ENCODE results near the gene TRIM56. TPM values are rescaled to one million over a fixed set of nuclear protein-coding genes. Genes with fewer than 3 reads are reported as not detected.
"Not testable (repeated sequence)": the region's sequence is repeated elsewhere in the genome, so short reads cannot be mapped to it uniquely, and the experiment has no call there.

TRIM56 gene
- total and polyA plus RNA-seq, 3 experiments from 2014 or later = 22.0 to 31.9 (median 29.1) TPM

- Histone ChIP-seq H3K9me3 (ENCODE audit: low read length) (no peaks in the 10 kb centered on the region), H3K27me3 (ENCODE audit: insufficient read depth, low read length, poor library complexity, severe bottlenecking) (no peaks in the 10 kb centered on the region), H3K36me3 (ENCODE audit: insufficient read depth, low read length) (no peaks in the 10 kb centered on the region), H3K4me1 (ENCODE audit: insufficient read depth, low read length) (peaks cover 14% of the 10 kb centered on the region), H3K27ac (ENCODE audit: low read depth, low read length) (no peak overlapping the region), H3K4me3 (ENCODE audit: low read length) (no peak overlapping the region)
- CTCF ChIA-PET = interaction anchor here (2.6 kb wide), 1 partner anchor 23 kb away, joined by 6 read pairs; no protein-coding TSS in a partner anchor
- no peak for DNase-seq
- Mint-ChIP-seq H3K9me3 (no peaks in the 10 kb centered on the region), H3K36me3 (peaks cover 0 to 8% (median 0%) of the 10 kb centered on the region in 3 donors), H3K4me3 (no peak overlapping the region), H3K27ac (peak overlapping the region in 1 of 8 donors; percentile 60), H3K4me1 (peaks cover 18 to 24% (median 24%) of the 10 kb centered on the region in 3 donors), H3K27me3 (peaks cover 0 to 4% of the 10 kb centered on the region in 2 donors)
- POLR2A ChIA-PET = no interaction called here
Observed at GRCh38 chr7:101081432-101081831, 3.8 kb upstream of the TRIM56 start.

- Histone ChIP-seq H3K27me3 (ENCODE audit: insufficient read depth, low read length, poor library complexity, severe bottlenecking) (no peaks in the 10 kb centered on the region), H3K4me3 (ENCODE audit: low read length) (peak overlapping the region; percentile 85), H3K27ac (ENCODE audit: low read depth, low read length) (peak overlapping the region; percentile 97), H3K4me1 (ENCODE audit: insufficient read depth, low read length) (peaks cover 26% of the 10 kb centered on the region), H3K36me3 (ENCODE audit: insufficient read depth, low read length) (peaks cover 8% of the 10 kb centered on the region), H3K9me3 (ENCODE audit: low read length) (no peaks in the 10 kb centered on the region)
- ChIA-PET CTCF (interaction anchor here (1.0 to 2.2 kb wide), 6 partner anchors 9 to 379 kb away, joined by 3 to 8 read pairs (median 4); partner anchors contain the start of gene POP7), POLR2A (interaction anchor here (0.5 to 1.7 kb wide), 4 partner anchors 9 to 209 kb away, joined by 4 to 8 read pairs (median 6); partner anchors contain the start of genes SRRT and UFSP1)
- peak overlapping the region; percentile 97 to 100 (median 99) for H3K4me3 Mint-ChIP-seq
- DNase-seq = no peak
- peak overlapping the region; percentile 95 to 100 (median 99) for H3K27ac Mint-ChIP-seq
- no peaks in the 10 kb centered on the region for H3K27me3 Mint-ChIP-seq
- H3K9me3 Mint-ChIP-seq = no peaks in the 10 kb centered on the region
- H3K36me3 Mint-ChIP-seq = peaks cover 0 to 30% (median 0%) of the 10 kb centered on the region in 3 donors
- H3K4me1 Mint-ChIP-seq = peaks cover 21 to 42% (median 24%) of the 10 kb centered on the region in 3 donors
Observed at GRCh38 chr7:101084865-101085161, 468 bp upstream of the TRIM56 start.

- H3K27me3 ChIP-seq (ENCODE audit: insufficient read depth, low read length, poor library complexity, severe bottlenecking) = no peaks in the 10 kb centered on the region
- H3K27ac ChIP-seq (ENCODE audit: low read depth, low read length) = no peak overlapping the region
- POLR2A ChIA-PET = no interaction called here
- H3K4me3 Mint-ChIP-seq = peak overlapping the region in 4 of 7 donors; percentile 23 to 99 (median 72)
- DNase-seq = no peak
- CTCF ChIA-PET = interaction anchor here (0.5 to 1.9 kb wide), 2 partner anchors 10 to 1671 kb away, joined by 3 to 7 read pairs; no protein-coding TSS in a partner anchor
- no peaks in the 10 kb centered on the region for H3K9me3 ChIP-seq (ENCODE audit: low read length)
- no peak overlapping the region for H3K4me3 ChIP-seq (ENCODE audit: low read length)
- H3K27me3 Mint-ChIP-seq = no peaks in the 10 kb centered on the region
- no peaks in the 10 kb centered on the region for H3K9me3 Mint-ChIP-seq
- peaks cover 8% of the 10 kb centered on the region for H3K36me3 ChIP-seq (ENCODE audit: insufficient read depth, low read length)
- H3K27ac Mint-ChIP-seq = peak overlapping the region in 1 of 8 donors; percentile 71
- H3K4me1 Mint-ChIP-seq = peaks cover 27 to 55% (median 36%) of the 10 kb centered on the region in 3 donors
- H3K36me3 Mint-ChIP-seq = peaks cover 4 to 52% (median 5%) of the 10 kb centered on the region in 3 donors
- peaks cover 26% of the 10 kb centered on the region for H3K4me1 ChIP-seq (ENCODE audit: insufficient read depth, low read length)
Observed at GRCh38 chr7:101087334-101088068, 2.2 kb downstream of the TRIM56 start.

- Mint-ChIP-seq H3K4me3 (no peak overlapping the region), H3K27me3 (no peaks in the 10 kb centered on the region), H3K4me1 (peaks cover 29 to 55% (median 36%) of the 10 kb centered on the region in 3 donors), H3K9me3 (no peaks in the 10 kb centered on the region), H3K27ac (no peak overlapping the region), H3K36me3 (peaks cover 4 to 56% (median 5%) of the 10 kb centered on the region in 3 donors)
- ChIA-PET POLR2A (no interaction called here), CTCF (interaction anchor here (1.9 kb wide), 1 partner anchor 11 kb away, joined by 7 read pairs; no protein-coding TSS in a partner anchor)
- Histone ChIP-seq H3K9me3 (ENCODE audit: low read length) (no peaks in the 10 kb centered on the region), H3K4me3 (ENCODE audit: low read length) (no peak overlapping the region), H3K4me1 (ENCODE audit: insufficient read depth, low read length) (peaks cover 26% of the 10 kb centered on the region), H3K36me3 (ENCODE audit: insufficient read depth, low read length) (peaks cover 8% of the 10 kb centered on the region), H3K27me3 (ENCODE audit: insufficient read depth, low read length, poor library complexity, severe bottlenecking) (no peaks in the 10 kb centered on the region), H3K27ac (ENCODE audit: low read depth, low read length) (no peak overlapping the region)
- no peak for DNase-seq
Observed at GRCh38 chr7:101088069-101088425, 2.8 kb downstream of the TRIM56 start.

DNA sequence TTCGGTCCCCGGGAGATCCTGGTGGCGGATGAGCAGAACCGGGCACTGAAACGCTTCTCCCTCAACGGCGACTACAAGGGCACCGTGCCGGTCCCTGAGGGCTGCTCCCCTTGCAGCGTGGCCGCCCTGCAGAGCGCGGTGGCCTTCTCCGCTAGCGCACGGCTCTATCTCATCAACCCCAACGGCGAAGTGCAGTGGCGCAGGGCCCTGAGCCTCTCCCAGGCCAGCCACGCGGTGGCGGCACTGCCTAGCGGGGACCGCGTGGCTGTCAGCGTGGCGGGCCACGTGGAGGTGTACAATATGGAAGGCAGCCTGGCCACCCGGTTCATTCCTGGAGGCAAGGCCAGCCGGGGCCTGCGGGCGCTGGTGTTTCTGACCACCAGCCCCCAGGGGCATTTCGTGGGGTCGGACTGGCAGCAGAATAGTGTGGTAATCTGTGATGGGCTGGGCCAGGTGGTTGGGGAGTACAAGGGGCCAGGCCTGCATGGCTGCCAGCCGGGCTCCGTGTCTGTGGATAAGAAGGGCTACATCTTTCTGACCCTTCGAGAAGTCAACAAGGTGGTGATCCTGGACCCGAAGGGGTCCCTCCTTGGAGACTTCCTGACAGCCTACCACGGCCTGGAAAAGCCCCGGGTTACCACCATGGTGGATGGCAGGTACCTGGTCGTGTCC is 3.7 kb downstream of the TRIM56 start:
- peak overlapping the region in 3 of 8 donors; percentile 7 to 74 (median 56) for H3K27ac Mint-ChIP-seq
- ChIA-PET CTCF (interaction anchor here (1.9 kb wide), 1 partner anchor 11 kb away, joined by 7 read pairs; no protein-coding TSS in a partner anchor), POLR2A (no interaction called here)
- Histone ChIP-seq H3K36me3 (ENCODE audit: insufficient read depth, low read length) (peaks cover 8% of the 10 kb centered on the region), H3K27me3 (ENCODE audit: insufficient read depth, low read length, poor library complexity, severe bottlenecking) (no peaks in the 10 kb centered on the region), H3K9me3 (ENCODE audit: low read length) (no peaks in the 10 kb centered on the region), H3K27ac (ENCODE audit: low read depth, low read length) (no peak overlapping the region), H3K4me3 (ENCODE audit: low read length) (no peak overlapping the region), H3K4me1 (ENCODE audit: insufficient read depth, low read length) (peaks cover 26% of the 10 kb centered on the region)
- no peaks in the 10 kb centered on the region for H3K27me3 Mint-ChIP-seq
- H3K4me3 Mint-ChIP-seq = peak overlapping the region in 3 of 7 donors; percentile 32 to 72 (median 61)
- no peak for DNase-seq
- peaks cover 29 to 58% (median 39%) of the 10 kb centered on the region in 3 donors for H3K4me1 Mint-ChIP-seq
- peaks cover 4 to 59% (median 5%) of the 10 kb centered on the region in 3 donors for H3K36me3 Mint-ChIP-seq
- no peaks in the 10 kb centered on the region for H3K9me3 Mint-ChIP-seq

DNA sequence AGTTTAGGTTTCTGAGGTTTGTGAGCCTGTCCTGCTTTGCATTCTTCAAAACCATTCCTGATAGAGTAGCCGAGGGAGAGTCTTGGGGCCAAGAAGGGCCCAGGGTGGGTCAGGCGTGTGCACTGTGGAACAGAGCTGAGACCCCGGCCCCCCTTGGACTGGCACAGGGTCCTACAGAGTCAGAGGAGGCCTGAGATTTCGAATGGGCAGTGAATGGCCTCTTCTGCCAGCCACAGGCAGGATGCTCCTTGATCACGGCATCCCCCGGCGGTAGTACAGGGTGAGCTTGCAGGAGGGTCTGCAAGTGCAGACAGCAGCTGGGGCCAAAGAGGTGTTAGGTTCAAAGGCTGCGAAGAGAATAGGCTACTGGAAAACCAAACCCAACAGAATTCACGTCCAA is 4.6 kb downstream of the TRIM56 start:
- Histone ChIP-seq H3K36me3 (ENCODE audit: insufficient read depth, low read length) (peaks cover 8% of the 10 kb centered on the region), H3K27ac (ENCODE audit: low read depth, low read length) (no peak overlapping the region), H3K4me1 (ENCODE audit: insufficient read depth, low read length) (peaks cover 20% of the 10 kb centered on the region), H3K9me3 (ENCODE audit: low read length) (no peaks in the 10 kb centered on the region), H3K4me3 (ENCODE audit: low read length) (no peak overlapping the region), H3K27me3 (ENCODE audit: insufficient read depth, low read length, poor library complexity, severe bottlenecking) (no peaks in the 10 kb centered on the region)
- no peaks in the 10 kb centered on the region for H3K9me3 Mint-ChIP-seq
- H3K4me1 Mint-ChIP-seq = peaks cover 28 to 59% (median 38%) of the 10 kb centered on the region in 3 donors
- H3K27ac Mint-ChIP-seq = peak overlapping the region in 3 of 8 donors; percentile 6 to 75 (median 56)
- no peak for DNase-seq
- POLR2A ChIA-PET = interaction anchor here (0.7 kb wide), 1 partner anchor 573 kb away, joined by 5 read pairs; no protein-coding TSS in a partner anchor
- H3K4me3 Mint-ChIP-seq = peak overlapping the region in 2 of 7 donors; percentile 8 to 72
- peaks cover 4 to 60% (median 5%) of the 10 kb centered on the region in 3 donors for H3K36me3 Mint-ChIP-seq
- no peaks in the 10 kb centered on the region for H3K27me3 Mint-ChIP-seq
- CTCF ChIA-PET = interaction anchor here (0.8 kb wide), 1 partner anchor 12 kb away, joined by 5 read pairs; no protein-coding TSS in a partner anchor

DNA sequence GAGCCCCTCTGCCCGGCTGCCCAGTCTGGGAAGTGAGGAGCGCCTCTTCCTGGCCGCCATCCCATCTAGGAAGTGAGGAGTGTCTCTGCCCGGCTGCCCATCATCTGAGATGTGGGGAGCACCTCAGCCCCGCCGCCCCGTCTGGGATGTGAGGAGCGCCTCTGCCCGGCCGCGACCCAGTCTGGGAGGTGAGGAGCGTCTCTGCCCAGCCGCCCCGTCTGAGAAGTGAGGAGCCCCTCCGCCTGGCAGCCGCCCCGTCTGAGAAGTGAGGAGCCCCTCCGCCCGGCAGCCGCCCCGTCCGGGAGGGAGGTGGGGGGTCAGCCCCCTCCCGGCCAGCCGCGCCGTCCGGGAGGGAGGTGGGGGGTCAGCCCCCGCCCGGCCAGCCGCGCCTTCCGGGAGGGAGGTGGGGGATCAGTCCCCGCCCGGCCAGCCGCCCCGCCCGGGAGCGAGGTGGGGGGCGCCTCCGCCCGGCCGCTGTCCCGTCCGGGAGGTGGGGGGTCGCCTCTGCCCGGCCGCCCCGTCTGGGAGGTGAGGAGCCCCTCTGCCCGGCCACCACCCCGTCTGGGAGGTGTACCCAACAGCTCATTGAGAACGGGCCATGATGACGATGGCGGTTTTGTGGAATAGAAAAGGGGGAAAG is 7.1 kb downstream of the TRIM56 start:
- H3K36me3 ChIP-seq (ENCODE audit: insufficient read depth, low read length); CTCF ChIA-PET; H3K4me1 ChIP-seq (ENCODE audit: insufficient read depth, low read length); H3K9me3 Mint-ChIP-seq; H3K27me3 ChIP-seq (ENCODE audit: insufficient read depth, low read length, poor library complexity, severe bottlenecking); H3K4me3 ChIP-seq (ENCODE audit: low read length); H3K9me3 ChIP-seq (ENCODE audit: low read length); H3K4me3 Mint-ChIP-seq; DNase-seq; H3K27ac ChIP-seq (ENCODE audit: low read depth, low read length); H3K27me3 Mint-ChIP-seq; POLR2A ChIA-PET: not testable (repeated sequence)
- Mint-ChIP-seq H3K4me1 (peaks cover 17 to 53% (median 30%) of the 10 kb centered on the region in 3 donors), H3K36me3 (peaks cover 4 to 46% (median 5%) of the 10 kb centered on the region in 3 donors), H3K27ac (peak overlapping the region in 1 of 8 donors; percentile 47)
